CD14-positive monocyte (primary cell): ENCODE data around the gene MSI1. TPM values are rescaled to one million over a fixed set of nuclear protein-coding genes. Genes with fewer than 3 reads are reported as not detected.
A peak's percentile ranks its signal among the peaks of the same experiment; 100 is the strongest.

Experiments used
- DNase-seq, 3 donors: peaks; one replicate each; pipeline ENCODE4 v3.0.0-alpha.2; 2011 to 2022
- H2AFZ ChIP-seq: 2 replicates; pipeline ENCODE4 v1.6.0; 2012; ENCODE audit warnings: mild to moderate bottlenecking, low read depth, low read length, inconsistent platforms; ENCODE audit not compliant: insufficient read depth, poor library complexity, severe bottlenecking
- H3K27ac ChIP-seq, 2 donors: 1 replicate in 1 of 2; 2 replicates in 1 of 2; pipeline ENCODE4 v1.5.1; 2012 to 2013; ENCODE audit warnings: low read length in 2 of 2, control low read depth in 1 of 2, inconsistent platforms in 1 of 2, low read depth in 1 of 2, mild to moderate bottlenecking in 1 of 2
- H3K27me3 ChIP-seq, 2 donors: one replicate each; pipeline versions ENCODE4 v1.6.0 to v1.6.1; 2011 to 2013; ENCODE audit warnings: low read length in 2 of 2; ENCODE audit not compliant: control insufficient read depth in 2 of 2, insufficient read depth in 2 of 2
- H3K36me3 ChIP-seq, 2 donors: replicated peaks in 1 of 2; 1 replicate in 1 of 2; 2 replicates in 1 of 2; pipeline versions ENCODE4 v1.5.1 to v1.6.1; 2012 to 2013; ENCODE audit warnings: low read length in 2 of 2, control low read depth in 1 of 2, inconsistent platforms in 1 of 2, mild to moderate bottlenecking in 1 of 2; ENCODE audit not compliant: insufficient read depth in 2 of 2, control insufficient read depth in 1 of 2
- H3K4me1 ChIP-seq, 2 donors: 1 replicate in 1 of 2; 2 replicates in 1 of 2; pipeline versions ENCODE4 v1.5.1 to v1.6.1; 2012 to 2013; ENCODE audit warnings: low read length in 2 of 2, control low read depth in 1 of 2, inconsistent platforms in 1 of 2, mild to moderate bottlenecking in 1 of 2, moderate library complexity in 1 of 2; ENCODE audit not compliant: insufficient read depth in 2 of 2, control insufficient read depth in 1 of 2
- H3K4me2 ChIP-seq: replicated peaks from 2 replicates; pipeline ENCODE3; 2012; ENCODE audit warnings: low read length, moderate library complexity, mild to moderate bottlenecking; ENCODE audit not compliant: poor library complexity, severe bottlenecking; ENCODE audit errors: extremely low read depth
- H3K4me3 ChIP-seq, 3 experiments: fragments of 200-600 bp in 1 of 3; sonication (generic) in 1 of 3; replicated peaks in 1 of 3; 1 replicate in 2 of 3; 2 replicates in 1 of 3; pipeline ENCODE4 v1.5.1; 2011 to 2013; ENCODE audit warnings: low read length in 3 of 3, mild to moderate bottlenecking in 3 of 3, control low read depth in 2 of 3, low read depth in 2 of 3, inconsistent platforms in 1 of 3, moderate library complexity in 1 of 3
- H3K79me2 ChIP-seq: 2 replicates; pipeline ENCODE4 v1.6.0; 2012; ENCODE audit warnings: mild to moderate bottlenecking, control low read depth, inconsistent platforms, low read length, moderate library complexity; ENCODE audit not compliant: insufficient read depth
- H3K9ac ChIP-seq: 2 replicates; pipeline ENCODE4 v1.6.0; 2017; ENCODE audit warnings: low read length, mild to moderate bottlenecking; ENCODE audit not compliant: insufficient read depth, poor library complexity, severe bottlenecking
- H3K9me3 ChIP-seq, 2 donors: replicated peaks in 1 of 2; 1 replicate in 1 of 2; 2 replicates in 1 of 2; pipeline versions ENCODE4 v1.5.1 to v1.6.1; 2012 to 2013; ENCODE audit warnings: low read length in 2 of 2, control low read depth in 1 of 2; ENCODE audit not compliant: control insufficient read depth in 1 of 2, insufficient read depth in 1 of 2
- H4K20me1 ChIP-seq: 2 replicates; pipeline ENCODE4 v1.6.0; 2012; ENCODE audit warnings: mild to moderate bottlenecking, low read length, control low read depth, moderate library complexity; ENCODE audit not compliant: insufficient read depth
- H3K27ac Mint-ChIP-seq, 7 donors: one replicate each; pipeline ENCODE4 v1.8.0; 2020; ENCODE audit warnings: mild to moderate bottlenecking in 7 of 7, mixed read lengths in 7 of 7, moderate library complexity in 6 of 7, inconsistent platforms in 2 of 7
- H3K27me3 Mint-ChIP-seq, 3 donors: one replicate each; pipeline ENCODE4 v1.8.0; 2021 to 2022; ENCODE audit warnings: low read depth in 3 of 3, mild to moderate bottlenecking in 3 of 3, mixed read lengths in 3 of 3, moderate library complexity in 3 of 3, inconsistent platforms in 1 of 3
- H3K36me3 Mint-ChIP-seq, 2 donors: one replicate each; pipeline ENCODE4 v1.8.0; 2020; ENCODE audit warnings: mixed read lengths in 2 of 2, inconsistent platforms in 1 of 2, mild to moderate bottlenecking in 1 of 2
- H3K4me1 Mint-ChIP-seq: one replicate; pipeline ENCODE4 v1.8.0; 2020; ENCODE audit warnings: mild to moderate bottlenecking, mixed read lengths
- H3K4me3 Mint-ChIP-seq, 2 donors: one replicate each; pipeline ENCODE4 v1.8.0; 2020; ENCODE audit warnings: mild to moderate bottlenecking in 2 of 2, mixed read lengths in 2 of 2, moderate library complexity in 1 of 2
- H3K9me3 Mint-ChIP-seq, 7 donors: one replicate each; pipeline ENCODE4 v1.8.0; 2020 to 2022; ENCODE audit warnings: mixed read lengths in 7 of 7, mild to moderate bottlenecking in 6 of 7, moderate library complexity in 6 of 7, inconsistent platforms in 2 of 7
- WGBS: methylation state at CpG from one replicate; pipeline ENCODE4 v1.1.5; 2013; ENCODE audit warnings: missing lambda C conversion rate; ENCODE audit not compliant: insufficient coverage; 5-methylcytosine and 5-hydroxymethylcytosine counted together
- intact Hi-C, 2 donors: fragments of 100-400 bp; cut with micrococcal nuclease; formaldehyde crosslinking; loops; one replicate each; pipeline versions ENCODE4 v1.15.0 to v1.15.1; 2023
- polyA plus RNA-seq, 3 donors: library from polyadenylated mRNA; depleted of rRNA in 1 of 3; unstranded in 2 of 3; stranded (reverse) in 1 of 3; fragments of 300-500 nt in 2 of 3; fragments of >200 nt in 1 of 3; fragmentation: Illumina TruSeq in 2 of 3; gene quantifications; 1 replicate in 2 of 3; 2 replicates in 1 of 3; pipeline ENCODE4 v1.2.3, GENCODE V29; 2012 to 2021
- TF ChIP-seq, protein P1 (sequence below): fragments of 200-600 bp; IDR thresholded peaks from one replicate; pipeline ENCODE4 v1.8.0; 2022; ENCODE audit warnings: antibody characterized with exemption, mild to moderate bottlenecking

The MSI1 gene
- polyA plus RNA-seq, 3 donors = not detected

DNA sequence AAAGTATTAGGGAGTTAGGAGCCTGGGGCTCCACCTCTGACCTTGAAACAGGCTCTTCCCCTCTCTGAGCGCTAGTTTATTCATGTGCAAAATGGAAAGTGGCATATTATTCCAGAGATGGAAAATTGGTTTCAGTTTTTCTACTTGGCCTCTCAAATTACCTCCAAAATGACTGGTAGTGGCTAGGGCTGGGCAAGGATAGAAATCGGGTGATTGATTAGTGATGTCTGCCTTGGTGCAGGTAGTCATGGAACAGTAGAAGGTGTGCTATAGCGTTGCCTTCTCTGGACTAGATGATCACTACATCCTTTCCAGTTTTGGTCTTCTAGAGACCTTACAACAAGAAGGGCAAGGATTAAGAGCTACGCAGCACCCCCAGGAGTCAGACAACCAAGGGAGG lies 8.6 kb upstream of the MSI1 start:
- intact Hi-C loops = no loop called here

DNA sequence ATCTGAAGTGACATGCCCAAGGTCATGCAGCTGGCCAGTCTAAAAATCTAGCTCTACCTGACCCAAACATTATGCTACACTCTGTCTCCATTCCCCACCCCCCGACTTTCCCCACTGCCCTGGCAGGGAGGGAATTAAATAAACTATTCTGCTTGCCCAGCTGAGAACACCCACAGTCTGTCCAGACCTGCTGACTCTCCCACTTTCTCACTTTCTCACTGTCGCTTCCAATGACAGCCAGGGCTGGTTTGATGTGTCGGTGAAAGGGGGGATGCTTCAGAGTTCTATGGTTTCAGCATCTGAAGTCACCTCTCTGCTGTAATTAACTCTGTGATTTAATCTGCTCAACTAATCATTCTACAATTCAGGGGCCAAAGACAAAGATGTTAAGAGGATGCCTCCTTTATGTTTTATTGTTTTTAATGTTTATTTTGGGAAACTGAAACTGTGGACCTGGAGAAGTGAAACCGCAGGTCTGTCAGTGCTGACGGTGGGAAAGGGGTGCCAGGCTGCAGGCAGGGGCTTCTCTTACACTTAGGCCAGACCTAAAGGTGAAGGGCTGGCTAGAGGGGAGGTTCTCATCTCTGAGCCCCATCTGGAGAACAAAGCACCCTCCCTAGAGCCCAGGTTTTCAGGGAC lies 8.1 kb upstream of the MSI1 start:
- Histone ChIP-seq H3K27ac (no peak overlapping the region), H3K4me2 (no peak overlapping the region), H3K36me3 (no peaks in the 10 kb centered on the region), H3K4me3 (no peak overlapping the region), H3K79me2 (no peaks in the 10 kb centered on the region), H3K27me3 (peaks cover 11 to 19% of the 10 kb centered on the region in 2 donors), H3K4me1 (no peaks in the 10 kb centered on the region), H3K9me3 (no peaks in the 10 kb centered on the region), H3K9ac (no peak overlapping the region), H2AFZ (no peak overlapping the region), H4K20me1 (no peaks in the 10 kb centered on the region)
- H3K4me1 Mint-ChIP-seq = peaks cover 6% of the 10 kb centered on the region
- WGBS = 39% methylated on average over 2 of the region's 5 CpGs
- H3K4me3 Mint-ChIP-seq = peak overlapping the region in 1 of 2 donors; percentile 13
- intact Hi-C loops = no loop called here
- TF ChIP-seq, protein P1, sequence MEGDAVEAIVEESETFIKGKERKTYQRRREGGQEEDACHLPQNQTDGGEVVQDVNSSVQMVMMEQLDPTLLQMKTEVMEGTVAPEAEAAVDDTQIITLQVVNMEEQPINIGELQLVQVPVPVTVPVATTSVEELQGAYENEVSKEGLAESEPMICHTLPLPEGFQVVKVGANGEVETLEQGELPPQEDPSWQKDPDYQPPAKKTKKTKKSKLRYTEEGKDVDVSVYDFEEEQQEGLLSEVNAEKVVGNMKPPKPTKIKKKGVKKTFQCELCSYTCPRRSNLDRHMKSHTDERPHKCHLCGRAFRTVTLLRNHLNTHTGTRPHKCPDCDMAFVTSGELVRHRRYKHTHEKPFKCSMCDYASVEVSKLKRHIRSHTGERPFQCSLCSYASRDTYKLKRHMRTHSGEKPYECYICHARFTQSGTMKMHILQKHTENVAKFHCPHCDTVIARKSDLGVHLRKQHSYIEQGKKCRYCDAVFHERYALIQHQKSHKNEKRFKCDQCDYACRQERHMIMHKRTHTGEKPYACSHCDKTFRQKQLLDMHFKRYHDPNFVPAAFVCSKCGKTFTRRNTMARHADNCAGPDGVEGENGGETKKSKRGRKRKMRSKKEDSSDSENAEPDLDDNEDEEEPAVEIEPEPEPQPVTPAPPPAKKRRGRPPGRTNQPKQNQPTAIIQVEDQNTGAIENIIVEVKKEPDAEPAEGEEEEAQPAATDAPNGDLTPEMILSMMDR = no peak
- H3K9me3 Mint-ChIP-seq = peaks cover 0 to 2% (median 0%) of the 10 kb centered on the region in 7 donors
- peaks cover 41 to 65% (median 64%) of the 10 kb centered on the region in 3 donors for H3K27me3 Mint-ChIP-seq
- no peaks in the 10 kb centered on the region for H3K36me3 Mint-ChIP-seq
- H3K27ac Mint-ChIP-seq = no peak overlapping the region
- no peak for DNase-seq

More for the DNA sequence above, 8.6 kb upstream of the MSI1 start:
- no peak overlapping the region for H3K4me3 ChIP-seq
- H2AFZ ChIP-seq = no peak overlapping the region
- H3K9ac ChIP-seq = no peak overlapping the region
- no peaks in the 10 kb centered on the region for H4K20me1 ChIP-seq
- no peak for DNase-seq
- no peaks in the 10 kb centered on the region for H3K36me3 Mint-ChIP-seq
- no peaks in the 10 kb centered on the region for H3K4me1 ChIP-seq
- peaks cover 8 to 17% of the 10 kb centered on the region in 2 donors for H3K27me3 ChIP-seq
- no peaks in the 10 kb centered on the region for H3K79me2 ChIP-seq
- TF ChIP-seq, protein P1 = no peak
- H3K9me3 ChIP-seq = no peaks in the 10 kb centered on the region
- H3K4me3 Mint-ChIP-seq = no peak overlapping the region
- H3K36me3 ChIP-seq = no peaks in the 10 kb centered on the region
- peaks cover 6% of the 10 kb centered on the region for H3K4me1 Mint-ChIP-seq
- peaks cover 0 to 2% (median 0%) of the 10 kb centered on the region in 7 donors for H3K9me3 Mint-ChIP-seq
- H3K27ac Mint-ChIP-seq = peak overlapping the region in 1 of 7 donors; percentile 6
- no peak overlapping the region for H3K4me2 ChIP-seq
- peaks cover 41 to 64% (median 63%) of the 10 kb centered on the region in 3 donors for H3K27me3 Mint-ChIP-seq
- no CpG with 5 or more reads among the region's 4 CpGs for WGBS
- no peak overlapping the region for H3K27ac ChIP-seq
